Activated CD8-positive, alpha-beta memory T cell treated with anti-CD3 and anti-CD28 coated beads, Interleukin-2, amount 50 U/mL, for 24 hours (primary cell): ENCODE results near the gene SPEM3.
"Not testable (repeated sequence)": the region's sequence is repeated elsewhere in the genome, so short reads cannot be mapped to it uniquely, and the experiment has no call there.

ENCODE experiments used
- DNase-seq: peaks from one replicate; pipeline ENCODE4 v3.0.0-alpha.2; 2020; ENCODE audit errors: extremely low read depth

Gene SPEM3

DNA sequence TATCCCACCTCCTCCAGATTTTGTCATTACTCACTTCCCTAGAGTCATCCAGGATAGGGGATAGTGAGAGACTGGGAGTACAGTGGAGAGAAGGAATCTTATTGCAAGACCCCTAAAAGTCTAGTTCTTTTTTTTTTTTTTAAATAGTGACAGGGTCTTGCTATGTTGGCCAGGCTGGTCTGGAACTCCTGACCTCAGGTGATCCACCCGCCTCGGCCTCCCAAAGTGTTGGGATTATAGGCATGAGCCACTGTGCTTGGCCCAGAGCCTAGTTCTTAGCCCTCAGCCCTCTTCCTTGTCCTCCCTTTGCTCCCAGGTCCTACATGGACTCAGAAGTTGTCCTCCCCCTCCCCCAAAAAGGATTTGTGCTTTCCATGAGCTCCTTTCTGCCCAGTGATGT is 13.5 kb downstream of the SPEM3 start:
- no peak for DNase-seq

GRCh38 chr17:7443499-7444485 is 15.1 kb downstream of the SPEM3 start:
- no peak for DNase-seq

GRCh38 chr17:7444682-7445618 is 16.3 kb downstream of the SPEM3 start, which contains the start of gene CHRNB1:
Gene CHRNB1 (plus strand): TSS chr17:7445061. CDS start chr17:7445128, 67 bp downstream.
- no peak for DNase-seq

GRCh38 chr17:7445619-7445968 is 16.9 kb downstream of the SPEM3 start:
- no peak for DNase-seq

- no peak for DNase-seq
Measured at GRCh38 chr17:7448461-7448860, 19.8 kb downstream of the SPEM3 start.

DNA sequence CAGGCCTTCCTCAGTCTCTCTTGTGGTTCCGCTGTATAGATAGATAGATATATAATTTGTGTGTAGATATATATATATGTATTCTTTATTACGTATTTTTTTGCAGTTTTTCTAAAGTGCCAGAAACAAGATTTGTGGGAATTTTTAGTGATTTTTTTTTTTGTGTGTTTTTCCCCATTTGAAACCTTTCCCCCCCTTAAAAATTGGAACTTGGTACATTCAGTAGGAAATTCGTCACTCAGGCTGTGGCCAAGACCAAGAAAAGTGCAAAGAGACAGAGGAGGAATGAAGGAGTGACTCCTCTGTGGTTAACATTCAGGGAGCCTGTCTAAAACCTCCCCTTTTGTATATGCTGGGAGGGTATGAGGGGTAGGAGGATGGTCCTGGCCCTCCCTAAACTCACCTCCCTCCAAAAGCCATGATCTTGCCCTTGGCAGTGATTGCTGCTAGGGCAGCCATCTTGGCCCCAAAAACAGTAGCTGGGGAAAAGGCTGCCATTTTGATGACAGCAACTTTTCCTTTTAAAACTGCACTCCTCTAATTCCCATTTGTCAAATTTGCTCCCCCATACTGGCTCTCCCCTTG is 31.4 kb downstream of the SPEM3 start:
- no peak for DNase-seq

GRCh38 chr17:7460850-7461660 is 32.4 kb downstream of the SPEM3 start:
- no peak for DNase-seq

DNA sequence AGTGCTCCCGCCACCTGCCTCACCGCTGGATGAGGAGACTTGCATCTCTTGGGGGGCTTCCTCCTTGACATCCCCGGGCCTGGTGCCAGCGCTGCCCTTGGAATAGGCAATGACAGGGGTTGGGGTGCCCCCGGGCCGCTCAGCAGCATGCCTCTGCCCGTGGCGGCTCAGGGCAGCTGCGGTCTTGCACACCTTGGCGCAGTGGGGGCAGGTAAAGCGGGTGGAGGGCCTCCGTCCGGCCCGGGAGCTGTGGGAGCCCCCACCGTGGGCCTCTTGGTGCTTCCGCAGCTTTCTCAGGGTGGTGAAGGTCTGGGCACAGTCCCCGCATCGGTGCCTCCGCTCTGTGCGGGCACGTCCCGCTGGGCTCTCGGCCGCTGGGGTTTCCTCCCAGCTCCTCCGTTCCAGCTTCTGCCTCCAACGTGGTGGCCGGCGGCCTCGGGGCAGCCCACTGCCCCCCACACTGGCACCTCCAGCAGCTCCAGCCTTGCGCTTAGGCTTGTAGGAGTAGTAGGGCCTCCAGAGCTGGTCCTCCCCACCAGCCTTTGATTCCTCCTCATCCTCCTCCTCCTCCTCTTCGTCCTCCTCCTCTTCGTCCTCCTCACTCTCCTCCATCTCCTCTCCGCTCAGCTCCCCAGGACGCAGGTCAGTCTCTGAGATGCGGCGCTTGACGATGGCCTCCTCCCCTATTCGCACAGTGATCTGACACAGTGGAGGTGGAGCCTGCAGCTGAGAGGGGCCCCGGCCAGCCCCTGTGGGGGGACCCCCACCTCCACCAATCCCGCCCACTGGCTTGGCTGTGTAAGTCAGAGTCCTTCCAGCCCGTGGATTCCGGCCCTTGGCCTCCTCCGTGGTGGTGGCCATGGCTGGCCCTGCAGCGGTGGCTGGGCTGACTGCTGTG is 34.1 kb downstream of the SPEM3 start:
- DNase-seq = no peak

DNA sequence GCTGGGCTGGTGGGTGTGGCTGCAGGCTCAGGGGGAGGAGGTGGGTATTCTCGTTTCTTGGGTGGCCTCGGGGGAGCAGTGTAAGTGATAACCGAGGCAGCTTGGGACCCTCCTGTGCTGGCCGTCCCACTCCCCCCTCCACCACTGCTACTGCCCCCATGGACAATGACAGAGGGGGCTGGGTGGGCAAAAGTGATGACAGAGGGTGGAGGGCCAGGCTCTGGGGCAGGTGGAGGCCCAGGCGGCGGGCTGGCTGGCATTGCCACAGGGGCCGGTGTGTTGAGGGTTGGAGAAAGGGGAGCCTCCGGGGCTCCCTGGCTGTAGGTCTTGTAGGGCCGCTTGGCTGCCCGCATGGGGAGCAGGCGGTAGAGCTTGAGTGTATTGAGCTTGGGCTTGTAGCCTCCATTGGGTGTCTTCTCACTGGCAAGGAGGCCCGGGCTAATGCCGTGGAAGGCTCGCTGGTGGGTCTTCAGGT is 34.8 kb downstream of the SPEM3 start:
- DNase-seq = no peak

DNA sequence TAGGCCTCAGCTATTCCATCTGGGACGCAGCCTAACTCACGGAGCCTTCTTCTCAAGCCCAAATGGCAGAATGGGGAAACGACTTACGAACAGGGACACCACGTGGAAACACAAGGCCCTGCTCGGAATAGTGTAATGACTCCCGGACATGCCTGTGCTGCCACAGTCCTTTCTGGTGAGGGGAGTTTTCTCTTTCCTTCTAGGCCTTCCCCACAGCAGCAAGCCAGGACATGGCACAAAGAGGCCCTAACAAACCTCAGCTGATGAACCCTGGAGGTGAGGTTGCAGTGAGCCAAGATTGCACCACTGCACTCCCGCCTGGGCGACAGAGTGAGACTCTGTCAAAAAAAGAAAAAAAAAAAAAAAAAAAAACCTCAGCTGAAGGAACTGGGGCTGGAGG is 35.4 kb downstream of the SPEM3 start:
- no peak for DNase-seq

DNA sequence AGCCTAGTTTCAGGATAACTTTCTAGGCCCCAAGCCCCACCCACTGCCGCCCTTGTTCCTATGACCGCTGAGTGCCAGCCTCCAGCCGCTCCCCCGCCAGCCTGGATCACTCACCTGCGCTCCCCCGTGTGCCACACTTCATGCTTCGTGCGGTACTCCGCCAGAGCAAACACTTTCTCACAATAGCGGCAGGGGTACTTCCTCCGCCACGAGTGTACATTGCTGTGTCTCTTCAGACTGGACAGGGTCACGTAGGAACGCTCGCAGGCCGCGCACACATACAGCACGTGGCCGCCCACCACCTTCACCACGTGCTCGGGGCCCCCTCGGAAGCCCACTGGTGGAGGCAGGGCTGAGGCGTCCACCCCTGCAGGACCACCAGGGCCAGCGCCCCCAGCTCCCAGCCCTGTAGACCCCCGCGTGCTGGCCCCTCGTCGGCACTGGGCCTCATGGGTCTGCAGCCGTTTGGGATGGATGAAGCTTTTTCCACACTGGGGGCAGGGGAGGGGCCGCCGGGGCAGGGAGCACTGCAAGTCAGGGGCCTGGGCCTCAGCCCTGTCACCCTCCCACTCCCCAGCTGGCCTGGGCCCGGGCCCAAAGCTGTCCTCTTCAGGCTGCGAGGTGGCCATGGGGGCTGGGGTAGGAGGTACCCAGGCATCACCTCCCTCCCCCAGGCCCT is 37.1 kb downstream of the SPEM3 start:
- no peak for DNase-seq

DNA sequence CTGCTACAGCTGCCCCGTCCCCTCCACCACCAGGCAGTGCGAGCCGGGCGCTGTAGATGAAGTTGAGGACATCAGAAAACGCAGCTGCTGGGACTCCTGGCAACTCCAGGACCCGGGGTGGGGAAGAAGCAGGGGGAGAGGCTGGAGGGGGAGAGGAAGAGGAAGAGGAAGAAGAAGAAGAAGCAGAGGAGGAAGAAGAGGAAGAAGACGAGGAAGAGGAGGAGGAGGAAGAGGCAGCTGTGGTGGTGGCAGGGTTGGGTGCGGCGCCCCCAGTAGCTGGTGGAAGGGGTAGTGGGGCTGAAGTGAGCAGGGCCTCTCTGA is 37.6 kb downstream of the SPEM3 start:
- no peak for DNase-seq

DNA sequence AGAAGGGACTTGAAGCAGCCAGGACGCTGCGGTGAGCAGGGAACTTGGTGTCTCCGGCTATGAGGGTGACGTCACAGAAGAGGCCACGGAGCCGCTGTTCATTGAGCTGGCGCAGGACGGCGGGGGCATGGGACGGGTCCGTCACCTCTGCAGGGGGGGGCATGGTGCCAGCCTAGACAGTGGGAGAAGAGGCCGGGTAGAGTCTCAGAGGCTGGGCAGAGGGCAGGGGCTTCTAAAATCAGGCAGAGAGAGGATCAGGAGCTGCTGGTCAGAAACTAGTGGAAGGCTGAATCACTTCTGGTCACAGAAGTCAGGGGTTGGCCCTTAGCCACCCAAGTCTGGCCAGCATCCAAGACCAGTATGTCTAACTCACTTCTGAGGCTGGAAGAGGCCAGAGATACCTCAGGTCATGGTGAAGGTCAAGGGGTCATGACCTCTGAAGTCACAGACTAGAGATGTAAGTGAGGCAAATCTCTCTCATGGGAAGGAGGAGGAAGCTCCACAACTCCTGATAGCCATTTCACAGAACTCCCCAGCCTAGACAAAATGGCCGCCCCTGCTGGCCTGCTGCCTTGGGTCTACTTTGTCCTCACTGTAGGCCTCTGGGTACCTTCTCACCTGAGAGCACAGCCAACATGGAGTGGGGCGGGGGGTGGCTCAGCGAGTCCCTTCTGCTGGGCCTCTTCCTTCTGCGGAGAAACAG is 38.1 kb downstream of the SPEM3 start:
- DNase-seq = no peak

- DNase-seq = no peak
Measured at GRCh38 chr17:7467498-7467897, 38.8 kb downstream of the SPEM3 start.

DNA sequence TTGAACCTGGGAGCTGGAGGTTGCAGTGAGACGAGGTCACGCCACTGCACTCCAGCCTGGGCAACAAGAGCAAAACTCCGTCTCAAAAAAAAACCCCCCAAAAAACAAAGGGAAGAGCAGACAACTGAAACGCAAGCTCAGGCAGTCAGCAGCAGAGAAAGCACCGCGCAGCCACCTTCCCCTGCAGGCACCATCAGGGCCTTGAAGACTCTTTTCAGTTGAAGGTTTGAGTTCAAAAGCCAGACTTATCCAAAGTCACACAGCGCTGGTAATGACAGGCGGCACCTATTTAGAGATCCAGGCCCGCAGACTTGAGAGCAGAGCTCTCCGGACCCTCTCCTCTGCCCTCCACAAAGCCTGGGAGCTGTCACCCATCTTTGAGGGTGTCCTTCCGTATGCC is 39.6 kb downstream of the SPEM3 start:
- no peak for DNase-seq

DNA sequence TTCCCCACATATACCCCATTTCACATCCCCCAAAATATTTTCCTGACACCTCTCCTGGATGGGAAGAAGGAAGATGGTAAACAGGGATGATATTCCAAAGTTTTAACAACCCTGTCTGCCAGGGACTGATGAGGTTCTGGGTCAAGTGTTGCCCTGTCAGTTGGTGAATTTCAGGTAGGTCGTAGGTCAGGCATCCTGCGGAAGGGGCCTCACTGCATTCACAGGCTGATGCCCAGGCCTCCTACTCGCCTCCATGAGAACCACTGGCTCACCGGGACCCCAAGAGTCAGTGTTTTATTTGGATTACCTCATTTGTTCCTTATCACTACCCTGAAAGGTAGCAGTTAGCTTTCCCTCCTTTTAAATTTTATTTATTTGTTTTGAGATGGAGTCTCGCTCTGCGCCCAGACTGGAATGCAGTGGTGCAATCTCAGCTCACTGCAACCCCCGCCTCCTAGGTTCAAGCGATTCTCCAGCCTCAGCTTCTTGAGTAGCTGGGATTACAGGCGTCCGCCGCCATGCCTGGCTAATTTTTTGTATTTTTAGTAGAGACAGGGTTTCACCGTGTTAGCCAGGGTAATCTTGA is 40.2 kb downstream of the SPEM3 start:
- no peak for DNase-seq

DNA sequence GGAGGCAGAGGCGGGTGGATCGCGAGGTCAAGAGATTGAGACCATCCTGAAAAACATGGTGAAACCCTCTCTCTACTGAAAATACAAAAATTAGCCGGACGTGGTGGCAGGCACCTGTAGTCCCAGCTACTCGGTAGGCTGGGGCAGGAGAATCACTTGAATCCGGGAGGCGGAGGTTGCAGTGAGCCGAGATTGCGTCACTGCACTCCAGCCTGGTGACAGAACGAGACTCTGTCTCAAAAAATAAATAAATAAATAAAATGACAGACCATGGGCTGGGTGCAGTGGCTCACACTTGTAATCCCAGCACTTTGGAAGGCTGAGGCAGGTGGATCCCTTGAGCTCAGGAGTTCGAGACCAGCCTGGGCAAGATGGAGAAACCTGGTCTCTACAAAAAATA is 41.2 kb downstream of the SPEM3 start:
- DNase-seq = not testable (repeated sequence)

DNA sequence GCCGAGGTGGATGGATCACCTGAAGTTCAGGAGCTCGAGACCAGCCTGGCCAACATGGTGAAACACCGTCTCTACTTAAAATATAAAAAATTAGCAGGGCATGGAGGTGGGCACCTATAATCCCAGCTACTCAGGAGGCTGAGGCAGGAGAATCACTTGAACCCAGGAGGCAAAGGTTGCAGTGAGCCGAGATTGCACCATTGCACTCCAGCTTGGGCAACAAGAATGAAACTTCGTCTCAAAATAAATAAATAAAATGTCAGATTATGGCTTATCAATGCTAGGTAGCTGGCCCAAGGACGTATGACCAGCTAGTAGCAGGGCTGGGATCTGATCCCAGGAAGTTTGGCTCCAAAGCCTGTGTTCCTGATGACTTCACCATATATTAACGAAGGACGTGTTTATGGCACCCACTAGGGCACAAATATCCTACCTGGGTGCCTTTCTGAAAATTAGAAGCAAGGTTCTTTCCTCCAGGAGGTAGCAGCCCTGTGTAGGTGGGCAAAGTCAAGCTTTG is 41.9 kb downstream of the SPEM3 start:
- DNase-seq = not testable (repeated sequence)
